Activated CD8-positive, alpha-beta memory T cell treated with anti-CD3 and anti-CD28 coated beads, Interleukin-2, amount 50 U/mL, for 24 hours (primary cell): ENCODE results near the gene CCDC120.

Experiments used
- DNase-seq: peaks from one replicate; pipeline ENCODE4 v3.0.0-alpha.2; 2020; ENCODE audit errors: extremely low read depth

The CCDC120 gene, protein sequence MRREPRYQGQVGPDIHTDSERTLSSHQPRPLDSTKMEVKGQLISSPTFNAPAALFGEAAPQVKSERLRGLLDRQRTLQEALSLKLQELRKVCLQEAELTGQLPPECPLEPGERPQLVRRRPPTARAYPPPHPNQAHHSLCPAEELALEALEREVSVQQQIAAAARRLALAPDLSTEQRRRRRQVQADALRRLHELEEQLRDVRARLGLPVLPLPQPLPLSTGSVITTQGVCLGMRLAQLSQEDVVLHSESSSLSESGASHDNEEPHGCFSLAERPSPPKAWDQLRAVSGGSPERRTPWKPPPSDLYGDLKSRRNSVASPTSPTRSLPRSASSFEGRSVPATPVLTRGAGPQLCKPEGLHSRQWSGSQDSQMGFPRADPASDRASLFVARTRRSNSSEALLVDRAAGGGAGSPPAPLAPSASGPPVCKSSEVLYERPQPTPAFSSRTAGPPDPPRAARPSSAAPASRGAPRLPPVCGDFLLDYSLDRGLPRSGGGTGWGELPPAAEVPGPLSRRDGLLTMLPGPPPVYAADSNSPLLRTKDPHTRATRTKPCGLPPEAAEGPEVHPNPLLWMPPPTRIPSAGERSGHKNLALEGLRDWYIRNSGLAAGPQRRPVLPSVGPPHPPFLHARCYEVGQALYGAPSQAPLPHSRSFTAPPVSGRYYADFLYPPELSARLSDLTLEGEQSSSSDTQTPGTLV

DNA sequence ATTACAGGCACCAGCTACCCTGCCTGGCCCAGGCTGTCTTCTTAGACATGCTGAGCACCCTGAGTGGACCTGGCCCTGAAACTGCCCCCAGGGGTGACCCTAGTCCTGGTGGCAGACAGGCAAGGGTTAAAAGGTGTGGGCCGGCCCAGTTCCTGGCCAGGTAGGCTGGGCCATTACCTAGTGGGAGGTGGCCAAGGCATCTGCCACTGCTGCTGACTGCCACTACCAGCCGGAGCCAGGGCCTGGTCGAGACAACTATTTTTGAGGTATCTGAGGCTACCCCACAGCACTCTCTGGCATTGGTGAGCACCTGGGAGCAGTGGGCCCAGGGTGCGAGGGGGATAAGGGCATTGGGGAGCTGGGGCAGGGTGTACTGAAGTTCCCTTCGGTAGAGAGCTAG, at the start of gene CCDC120:
TSS of gene CCDC120 (plus strand) at position 206 of the 400 bp plus-strand sequence. CDS start 3,043 bp downstream, outside the sequence.
- DNase-seq: no peak

DNA sequence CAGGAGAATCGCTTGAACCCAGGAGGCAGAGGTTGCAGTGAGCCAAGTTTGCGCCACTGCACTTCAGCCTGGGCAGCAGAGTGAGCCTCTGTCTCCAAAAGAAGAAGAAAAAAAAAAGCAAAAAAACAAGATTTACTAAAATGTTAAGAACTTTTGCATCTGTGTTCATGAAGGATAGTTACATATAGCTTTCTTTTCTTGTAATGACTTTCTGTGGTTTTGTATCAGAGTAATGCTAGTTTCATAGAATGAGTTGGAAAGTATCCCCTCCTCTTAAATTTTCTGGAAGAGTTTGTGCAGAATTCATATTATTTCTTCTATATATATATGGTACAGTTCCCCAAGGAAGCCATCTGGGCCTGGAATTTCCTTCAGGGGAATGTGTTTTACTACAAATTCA, 39.7 kb upstream of the CCDC120 start:
- DNase-seq: no peak

DNA sequence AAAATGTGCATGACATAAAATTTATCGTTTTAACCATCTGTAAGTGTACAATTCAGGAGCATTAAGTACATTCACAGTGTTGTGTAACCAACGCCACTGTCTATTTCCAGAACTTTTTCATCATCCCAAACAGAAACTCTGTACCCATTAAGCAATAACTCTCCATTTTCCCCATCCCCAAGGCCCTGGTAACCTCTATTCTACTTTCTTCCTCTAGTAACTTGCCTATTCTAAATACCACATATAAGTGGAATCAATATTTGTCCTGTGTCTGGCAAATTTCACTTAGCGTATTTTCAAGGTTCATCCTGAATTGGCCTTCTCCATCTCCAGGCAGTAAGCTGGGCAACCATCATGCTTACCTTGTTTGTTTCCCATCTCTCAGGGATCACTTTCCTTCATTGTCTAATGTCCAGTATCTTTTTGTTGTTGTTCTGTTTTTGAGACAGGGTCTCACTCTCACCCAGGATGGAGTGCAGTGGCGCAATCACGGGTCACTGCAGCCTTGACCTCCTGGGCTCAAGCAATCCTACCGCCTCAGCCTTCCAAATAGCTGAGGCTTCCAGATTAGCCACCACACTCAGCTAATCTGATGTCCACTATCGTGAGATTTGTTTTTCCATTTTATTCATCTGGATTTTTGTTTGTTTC, 39.1 kb upstream of the CCDC120 start:
- DNase-seq: no peak

DNA sequence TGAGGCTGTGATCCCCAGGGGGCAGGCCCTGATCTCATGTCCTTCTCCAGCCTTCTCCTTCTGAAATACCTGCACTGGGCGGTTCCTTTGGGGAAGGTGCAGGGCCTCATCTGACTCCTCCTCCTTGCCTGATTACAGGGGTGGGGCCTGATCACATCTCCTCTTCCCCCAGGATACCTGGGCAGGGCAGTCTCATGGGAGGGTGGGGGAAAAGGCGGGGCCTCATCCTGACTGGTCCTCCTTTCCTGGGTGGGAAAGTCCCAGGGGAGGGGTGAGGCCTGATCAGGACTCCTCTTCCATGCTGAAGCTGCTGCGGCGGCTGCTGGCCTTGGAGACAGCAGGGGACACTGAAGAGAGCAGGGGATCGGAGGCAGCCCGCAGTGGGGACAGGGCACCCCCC, 28.9 kb upstream of the CCDC120 start:
- no peak for DNase-seq

DNA sequence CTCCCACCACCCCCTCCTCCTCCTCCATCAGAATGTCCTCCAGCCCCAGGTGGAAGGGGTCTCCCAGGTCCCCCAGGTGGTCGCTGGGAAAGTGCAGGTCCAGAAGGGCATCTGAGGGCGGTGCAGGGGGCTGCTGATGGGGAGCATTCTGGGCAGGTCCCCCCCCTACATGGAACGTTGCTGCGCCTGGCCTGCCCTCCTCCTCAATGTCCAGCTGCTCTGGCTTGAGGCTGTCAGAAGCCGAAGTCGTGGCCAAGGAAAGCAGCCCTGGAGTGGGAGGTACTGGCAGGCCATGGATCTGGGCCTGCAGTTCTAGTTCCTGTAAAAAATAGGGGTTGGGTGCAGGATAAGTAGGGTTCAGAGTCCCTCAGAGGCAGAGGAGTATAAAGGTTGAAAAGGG, 28.5 kb upstream of the CCDC120 start:
- DNase-seq: no peak

DNA sequence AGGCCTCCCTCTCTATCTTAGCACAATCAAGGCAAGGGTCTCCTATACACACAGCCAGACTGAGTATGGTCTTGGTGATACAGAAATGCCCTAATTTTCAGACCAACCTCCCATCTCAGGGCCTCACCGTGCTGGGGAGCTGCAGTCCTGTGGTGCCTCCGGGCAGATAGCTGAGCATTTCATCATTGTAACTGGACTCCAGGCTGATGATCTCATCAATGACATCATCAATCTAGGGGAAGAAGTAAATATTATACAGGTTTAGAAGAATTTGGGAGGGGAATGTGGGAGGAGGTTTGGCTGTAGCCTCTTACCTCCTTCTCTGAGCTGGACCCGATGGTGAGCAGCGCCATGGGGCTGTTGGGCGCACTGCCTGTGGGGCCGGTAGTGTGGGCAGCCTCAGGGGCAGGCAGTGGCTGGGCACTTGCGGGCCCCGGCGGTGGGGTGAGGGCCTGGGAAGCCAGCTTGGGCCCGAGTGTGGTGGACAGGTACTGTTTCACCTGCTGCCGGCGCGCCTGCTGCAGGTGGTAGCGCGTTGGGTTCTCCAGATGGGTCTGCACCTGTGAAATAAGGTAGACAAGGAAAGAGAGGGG, 20.8 kb upstream of the CCDC120 start:
- DNase-seq: no peak

DNA sequence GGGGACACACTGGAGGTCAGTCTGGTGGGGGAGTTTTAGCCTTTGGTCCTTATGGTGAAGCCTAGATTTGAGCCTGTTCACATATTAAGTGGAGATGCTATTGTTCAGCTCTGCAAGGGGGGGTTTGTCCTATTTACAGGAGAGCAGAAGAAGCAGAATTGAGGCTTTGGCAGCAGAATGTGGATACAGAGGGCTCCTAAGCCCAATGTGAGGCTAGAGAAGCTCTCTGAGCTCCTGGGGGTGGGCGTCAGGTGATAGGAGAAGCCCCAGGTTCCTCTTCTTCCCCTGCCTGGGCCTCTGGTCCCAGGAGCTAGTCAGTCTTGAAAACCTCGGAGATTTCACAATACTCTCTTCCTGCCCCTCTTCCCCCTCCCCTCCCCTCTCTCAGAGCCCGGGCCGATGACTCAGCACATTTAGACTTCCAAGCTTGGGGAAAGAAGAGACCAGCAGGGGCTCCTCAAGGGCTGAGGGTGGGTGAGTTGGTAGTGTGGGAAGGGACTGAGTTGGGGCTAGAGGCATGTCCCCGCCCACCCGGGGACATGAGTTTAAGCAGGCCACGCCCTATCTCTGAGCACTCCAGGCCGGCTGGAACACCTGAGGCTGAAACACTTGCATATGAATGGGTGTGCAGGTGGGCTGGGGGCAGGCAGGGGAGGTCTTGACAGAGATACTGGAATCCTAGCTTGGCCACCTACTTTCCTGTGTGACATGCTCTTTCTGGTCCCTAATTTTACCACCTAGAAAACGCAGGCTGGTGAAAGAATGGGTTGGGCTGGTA, 19.0 kb upstream of the CCDC120 start:
- DNase-seq: no peak

DNA sequence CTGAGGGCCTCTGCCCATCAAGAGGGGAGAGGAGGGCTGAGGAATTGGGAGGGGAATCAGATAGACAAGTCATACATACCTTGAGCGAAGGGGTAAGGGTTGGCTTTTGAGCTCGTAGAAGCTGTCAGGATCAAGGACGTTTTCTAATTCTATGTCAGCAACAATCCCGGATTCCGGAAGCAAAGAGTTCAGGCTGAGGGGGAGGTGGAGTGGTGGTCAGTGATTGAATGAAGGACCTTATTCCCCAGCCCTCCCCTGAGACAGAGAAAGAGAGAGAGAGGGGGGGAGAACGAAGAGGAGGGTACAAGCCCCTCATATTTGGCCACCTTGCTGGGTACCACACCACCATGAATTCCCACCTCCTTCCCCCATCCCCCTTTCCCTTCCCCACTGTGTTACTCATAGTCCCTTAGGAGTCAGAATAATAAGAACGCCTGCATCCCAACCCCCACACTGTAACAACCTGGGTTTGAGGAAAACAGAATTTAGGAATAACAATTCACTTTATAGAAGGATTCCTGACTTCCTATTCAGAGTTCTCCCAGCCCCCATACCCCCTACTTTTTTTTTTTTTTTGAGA, 18.3 kb upstream of the CCDC120 start:
- no peak for DNase-seq

DNA sequence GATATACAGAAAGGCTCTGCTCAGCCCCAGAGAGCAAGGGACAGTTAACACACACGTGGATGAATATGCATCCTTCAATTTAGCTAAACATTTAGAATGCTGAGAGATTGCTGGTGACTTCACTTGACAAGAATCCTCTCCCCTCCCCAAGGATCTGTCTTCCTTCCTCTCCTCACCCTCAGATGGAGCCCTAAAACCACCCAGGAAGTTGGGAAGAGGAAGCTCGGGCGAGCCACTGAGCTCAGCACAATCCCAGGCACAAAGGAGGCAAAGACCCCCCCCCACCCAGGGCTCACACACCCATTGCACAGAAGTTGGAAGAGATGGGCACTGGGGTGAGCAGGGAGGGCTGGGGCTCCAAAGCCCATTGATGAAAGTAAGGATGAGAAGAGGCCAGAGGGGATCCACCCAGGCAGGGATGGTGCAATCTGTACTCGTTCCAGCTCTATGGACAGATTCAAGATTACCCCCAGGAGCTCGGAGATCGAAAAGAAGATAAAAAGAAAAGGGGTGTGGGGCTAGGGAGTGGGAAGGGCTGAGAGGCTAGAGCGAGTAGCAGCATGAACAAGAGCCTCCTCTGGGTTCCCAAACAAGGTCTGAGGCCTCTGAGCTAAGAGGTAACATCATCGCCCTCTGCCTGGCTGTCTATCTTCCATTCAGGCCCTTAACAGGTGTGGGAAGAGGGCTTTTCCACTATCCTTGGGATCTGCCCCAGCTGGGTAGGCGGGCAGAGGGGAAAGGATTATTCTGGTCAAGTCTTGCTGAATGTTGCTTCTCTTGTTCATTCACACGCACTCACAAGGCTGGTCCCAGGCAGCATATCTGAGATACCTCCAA, 16.8 kb upstream of the CCDC120 start:
- no peak for DNase-seq

DNA sequence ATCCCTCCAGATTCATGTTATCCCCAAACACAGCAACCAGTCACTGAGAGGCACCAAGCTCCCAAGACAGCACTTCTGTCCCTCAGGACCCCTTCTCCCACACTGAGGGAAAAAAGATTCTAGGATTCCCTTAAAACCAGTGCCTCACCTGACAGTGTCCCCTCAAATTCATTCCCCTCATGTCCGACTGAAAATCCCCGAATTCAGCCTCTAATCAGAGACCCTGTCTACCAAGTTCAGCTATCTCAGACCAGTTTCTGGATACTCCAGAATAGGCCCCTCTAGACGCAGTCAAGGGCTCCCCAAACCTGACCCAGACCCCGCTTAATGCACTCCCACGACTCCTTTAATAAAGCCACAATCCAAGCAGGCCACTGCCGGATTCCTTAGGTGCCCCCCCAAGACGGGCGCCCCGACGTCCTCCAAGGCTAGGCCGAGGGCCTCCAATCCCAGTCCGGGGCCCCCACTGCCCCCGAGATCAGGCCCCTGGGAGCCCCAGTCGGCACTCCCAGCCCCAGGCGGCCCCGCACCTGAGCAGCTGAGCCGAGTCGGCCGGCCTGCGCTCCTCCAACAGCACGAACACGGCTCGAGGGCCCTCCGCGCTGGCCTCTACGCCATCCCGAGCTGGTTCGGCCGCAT, 16.1 kb upstream of the CCDC120 start:
- no peak for DNase-seq

DNA sequence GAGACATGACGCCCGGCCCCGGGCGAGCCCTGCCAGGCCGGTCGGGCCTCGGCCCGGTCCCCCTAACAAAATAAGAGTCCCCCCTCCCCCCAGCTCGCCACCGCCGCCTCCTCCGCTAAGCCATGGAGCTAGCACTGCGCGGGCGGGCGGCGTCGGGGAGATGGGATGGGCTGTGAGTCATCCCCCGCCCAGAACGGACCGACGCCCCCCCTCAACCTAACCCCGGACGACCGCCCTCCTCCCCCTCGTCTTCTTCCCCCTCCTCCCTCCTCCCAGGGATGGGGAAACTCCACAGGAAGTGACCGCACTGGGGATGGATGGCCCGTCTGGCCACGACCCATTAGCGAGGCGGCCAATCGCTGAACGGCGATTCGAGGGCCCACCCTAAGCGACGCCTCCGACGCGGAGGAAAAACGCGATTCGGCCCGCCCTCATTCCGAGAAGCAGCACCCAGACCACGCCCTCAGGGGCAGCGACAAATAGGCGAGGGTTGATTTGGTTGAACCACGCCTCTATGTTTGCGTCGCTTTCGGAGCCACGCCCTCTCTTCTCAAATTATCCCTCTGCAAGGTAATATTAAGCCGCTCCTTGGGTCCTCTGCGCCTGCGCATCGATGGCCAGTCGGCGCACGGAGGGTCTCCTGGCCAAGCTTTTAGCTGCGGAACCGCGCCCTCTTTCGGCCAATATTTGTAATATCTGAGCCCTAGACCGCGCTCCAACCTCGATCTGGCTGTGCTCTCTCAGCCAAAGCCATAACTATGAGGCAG, 15.4 kb upstream of the CCDC120 start, which contains the start of gene TFE3:
TSS of gene TFE3 (minus strand) at position 138 of the 767 bp plus-strand sequence. CDS start at position 7, 131 bp downstream.
- DNase-seq: peak; percentile 89

DNA sequence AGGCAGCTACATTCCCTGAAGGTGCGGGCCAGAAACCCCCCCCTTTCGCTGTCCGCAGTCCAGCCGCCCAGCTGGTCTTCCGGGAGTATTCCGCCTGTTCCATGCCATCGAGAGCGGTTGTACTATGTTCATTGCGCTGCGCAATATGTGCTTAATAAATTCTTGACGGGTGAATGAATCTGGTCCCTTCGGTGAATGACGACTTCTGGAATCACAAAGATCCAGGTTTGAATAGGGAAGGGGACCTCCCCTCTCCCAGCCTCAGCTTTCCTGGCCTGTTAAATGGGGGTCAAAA, 14.9 kb upstream of the CCDC120 start:
- no peak for DNase-seq

DNA sequence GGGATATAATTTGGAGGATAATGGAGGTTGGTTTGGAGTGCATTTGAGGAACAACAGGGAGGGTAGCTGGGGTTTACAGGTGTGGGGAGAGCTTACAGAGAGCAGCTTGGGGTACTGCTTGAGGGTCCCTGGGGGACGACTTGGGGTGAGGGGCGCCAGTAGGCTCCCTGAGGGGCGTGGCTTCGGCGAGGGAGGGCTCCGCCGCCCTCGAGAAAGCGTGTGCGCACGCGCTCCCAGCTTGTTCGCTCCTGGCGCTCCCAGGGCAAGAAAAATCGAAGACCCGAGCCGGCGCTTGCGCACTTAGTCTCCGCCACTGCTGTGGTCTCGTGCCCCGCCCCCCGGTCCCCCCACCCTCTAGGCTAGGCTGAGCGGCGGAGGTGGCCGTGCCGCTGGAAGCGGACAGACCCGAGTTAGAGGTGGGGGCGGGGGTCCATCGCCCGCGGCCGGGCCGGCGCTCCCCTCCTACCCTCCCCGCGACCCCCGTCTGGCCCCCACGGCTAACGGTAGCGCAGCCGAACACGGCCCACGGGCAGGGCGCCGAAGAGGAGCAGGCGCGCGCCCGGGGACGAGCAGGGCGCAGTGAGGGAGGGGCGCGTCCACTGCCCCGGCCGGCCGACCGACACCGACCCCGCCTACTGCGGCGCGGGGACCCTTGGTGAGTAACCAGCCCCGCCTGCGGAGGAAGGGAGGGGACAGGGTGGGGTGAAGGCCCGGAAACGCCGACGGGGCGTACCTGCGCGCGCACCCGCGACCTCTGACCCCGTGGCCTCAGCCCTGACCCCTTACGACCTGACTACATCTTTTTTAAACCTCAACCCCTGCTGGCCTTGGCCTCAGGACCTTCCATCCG, 5.4 kb upstream of the CCDC120 start:
- no peak for DNase-seq

DNA sequence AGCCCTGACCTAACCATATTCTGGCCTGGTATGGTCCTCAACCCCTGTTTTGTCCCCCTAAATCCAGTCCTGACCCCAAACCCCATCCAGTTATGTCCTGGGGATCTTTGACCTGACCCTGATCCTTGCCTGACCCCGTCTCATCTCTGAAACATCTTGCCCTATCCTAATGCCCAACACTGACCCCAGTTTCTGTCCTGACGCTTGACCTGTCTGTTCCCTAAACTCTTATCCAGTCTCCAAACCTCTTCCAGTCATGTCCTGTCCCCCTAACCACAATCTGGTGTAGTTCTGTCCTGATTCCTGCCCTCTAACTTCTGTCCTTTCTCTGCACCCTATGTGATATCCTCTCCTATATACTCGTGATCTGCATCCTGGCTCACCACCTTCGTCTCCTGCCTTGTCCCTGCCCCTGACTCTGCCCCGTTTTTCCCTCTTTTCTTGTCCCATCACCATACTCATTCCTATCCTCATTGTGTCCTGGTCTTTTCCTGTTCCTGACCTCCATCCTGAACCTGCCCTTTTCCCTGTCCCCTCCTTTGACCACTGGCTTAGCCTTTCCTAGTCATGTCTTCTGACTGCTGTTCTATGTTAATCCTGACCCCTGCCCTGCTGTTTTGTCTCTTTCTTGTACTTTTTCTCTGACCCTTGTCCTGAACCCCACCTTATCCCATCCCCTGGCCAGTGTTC, 4.6 kb upstream of the CCDC120 start:
- DNase-seq: no peak

DNA sequence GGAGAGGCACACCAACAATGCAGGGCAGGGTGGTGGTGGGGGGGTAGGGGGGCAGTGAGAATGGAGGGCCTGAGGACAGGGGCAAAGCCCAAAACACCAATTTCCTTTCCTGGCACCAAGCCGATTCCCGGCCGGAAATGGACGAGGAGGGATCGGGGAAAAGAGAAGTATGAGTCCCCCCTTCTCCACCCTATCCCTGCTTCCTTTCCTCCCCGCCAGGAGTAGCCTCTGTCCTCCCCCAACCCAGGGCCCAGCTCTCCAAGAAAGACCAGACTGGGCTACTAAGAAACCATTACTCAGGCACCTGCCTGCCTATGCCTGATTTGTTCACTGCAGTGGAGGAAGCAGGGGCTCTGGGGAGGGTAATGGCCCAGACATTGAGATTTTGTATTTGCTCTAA, 402 bp downstream of the CCDC120 start:
- no peak for DNase-seq

DNA sequence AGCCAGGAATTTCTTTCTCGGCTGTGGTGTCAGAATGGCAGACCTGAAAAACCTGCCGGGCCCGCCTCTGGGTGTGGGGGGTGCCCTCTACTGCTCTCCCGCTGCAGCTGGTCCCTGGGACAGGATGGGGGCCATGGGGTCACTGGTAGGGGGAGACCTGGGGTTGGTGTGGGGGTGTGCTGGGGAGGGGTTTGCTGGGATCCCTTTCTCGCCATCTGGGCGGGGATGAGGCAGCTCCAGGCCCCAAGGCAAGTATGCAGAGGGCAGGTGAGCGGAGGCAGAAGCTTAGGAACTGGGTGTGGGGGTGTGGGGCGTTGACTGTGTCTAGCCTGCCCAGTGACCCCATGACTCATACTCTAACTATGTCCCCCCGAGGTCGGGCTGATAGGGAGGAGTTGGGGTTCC, 884 bp downstream of the CCDC120 start:
- DNase-seq: no peak

DNA sequence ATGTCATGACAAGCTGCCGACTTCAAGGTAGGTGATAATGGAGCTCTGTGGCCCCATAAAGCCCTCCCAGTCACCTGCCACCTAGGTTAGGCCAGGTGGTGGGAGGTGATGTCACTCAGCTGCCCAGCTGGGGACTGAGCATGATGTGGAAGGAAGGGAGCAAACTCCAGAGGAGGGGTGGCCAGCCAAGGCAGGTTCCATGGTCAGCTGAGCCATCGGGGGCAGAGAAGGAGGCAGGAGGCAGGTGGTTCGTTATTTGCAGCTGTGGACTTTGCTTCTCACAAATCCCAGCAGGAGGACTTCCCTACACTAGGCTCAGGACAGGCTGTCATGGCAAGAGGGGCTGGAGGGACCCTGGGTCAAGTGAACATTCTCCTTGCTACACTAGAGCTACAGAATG, 2.1 kb downstream of the CCDC120 start:
- no peak for DNase-seq

DNA sequence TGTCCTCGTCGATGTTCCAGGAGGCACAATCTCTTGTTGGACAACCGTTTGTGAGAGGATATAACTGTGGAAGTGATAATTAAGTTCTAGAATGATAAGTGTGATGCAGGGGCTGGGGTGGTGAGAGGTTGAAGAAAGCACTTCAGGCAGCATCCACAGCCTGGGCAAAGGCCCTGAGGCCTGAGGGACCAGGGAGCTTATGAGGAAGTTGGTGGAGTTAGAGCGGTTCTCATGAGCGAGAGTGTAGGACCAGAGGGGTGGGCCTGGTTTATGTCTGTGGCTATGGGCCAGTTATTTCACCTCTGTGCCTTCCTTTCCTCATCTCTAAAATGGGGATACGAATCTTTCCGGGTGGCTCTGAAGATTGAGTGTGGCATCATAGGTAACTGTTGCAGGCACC, 2.7 kb downstream of the CCDC120 start:
- no peak for DNase-seq
